ENCODE data around the gene GASK1B.

- TF ChIP-seq POLR2AphosphoS5 (IDR thresholded peaks at IDR 0.05; ENCODE audit: low read depth) (no peak), CTCF (IDR thresholded peaks at IDR 0.05; ENCODE audit: insufficient read depth, low read length) (no peak)
Observed at GRCh38 chr4:158203929-158204328, 31.1 kb upstream of the GASK1B start.
